ENCODE results near the gene DNLZ. TPM values are rescaled to one million over a fixed set of nuclear protein-coding genes. Genes with fewer than 3 reads are reported as not detected.

Gene DNLZ
- total and polyA plus RNA-seq, 10 of the 15 experiments (the other 5 are each of a cell fraction or from before 2014, with no cell fraction given): 0.66 to 29.7 (median 14.7) TPM; not detected in 1

- TF ChIP-seq SUZ12 (IDR thresholded peaks at IDR 0.05; ENCODE audit: unreplicated experiment) (no peak), IRF4 (IDR thresholded peaks at IDR 0.05; ENCODE audit: low read depth, low read length) (no peak), NKRF (conservative IDR thresholded peaks at IDR 0.05) (no peak), PAX5 (IDR thresholded peaks at IDR 0.05; ENCODE audit: borderline replicate concordance, low read depth, low read length) (no peak), NR2C1 (IDR thresholded peaks at IDR 0.05) (no peak), GABPA (IDR thresholded peaks at IDR 0.05; ENCODE audit: low read depth) (no peak), EP300 (IDR thresholded peaks at IDR 0.05; ENCODE audit: borderline replicate concordance in 1 of 2, control insufficient read depth in 1 of 2, low read depth in 2 of 2, low read length in 2 of 2) (no peak)
These were observed 23.0 kb downstream of the DNLZ start (continued) for GRCh38 chr9:136340356-136341041.

- intact Hi-C loops (cut with micrococcal nuclease; ENCODE audit: unreplicated experiment): loop anchor here (1.0 kb wide), 1 partner anchor 60 kb away; the partner anchor contains the start of gene SNAPC4
- no peak for FAIRE-seq
- in situ Hi-C loops (cut with MboI): loop anchor here (5.0 kb wide), 1 partner anchor 57 kb away; no protein-coding TSS in a partner anchor
These were observed 23.6 kb downstream of the DNLZ start for GRCh38 chr9:136339958-136340310.

More at GRCh38 chr9:136339958-136340310, 23.6 kb downstream of the DNLZ start:
- Histone ChIP-seq H3K27ac (ENCODE audit: control insufficient read depth, insufficient read depth) (no peak overlapping the region), H3K9me3 (replicated peaks; ENCODE audit: control insufficient read depth, insufficient read depth, low read length) (no peaks in the 10 kb centered on the region), H2AFZ (ENCODE audit: control insufficient read depth, low read depth, low read length) (no peak overlapping the region), H3K27me3 (replicated peaks in 1 of 2; ENCODE audit: control insufficient read depth in 2 of 2, insufficient read depth in 2 of 2, low read length in 1 of 2) (no peaks in the 10 kb centered on the region), H3K79me2 (ENCODE audit: control insufficient read depth, insufficient read depth, low read length) (no peaks in the 10 kb centered on the region), H3K9ac (ENCODE audit: control insufficient read depth, insufficient read depth, low read length) (no peak overlapping the region), H3K4me2 (ENCODE audit: control insufficient read depth, insufficient read depth) (no peak overlapping the region), H4K20me1 (ENCODE audit: control insufficient read depth, insufficient read depth) (no peaks in the 10 kb centered on the region), H3K4me3 (no peak overlapping the region), H3K36me3 (ENCODE audit: control insufficient read depth in 2 of 2, insufficient read depth in 2 of 2, low read length in 1 of 2) (no peaks in the 10 kb centered on the region), H3K4me1 (ENCODE audit: control insufficient read depth, insufficient read depth, low read length) (no peaks in the 10 kb centered on the region)
- ATAC-seq (no peak), DNase-seq (ENCODE audit: low read depth, low spot score) (no peak)
- TF ChIP-seq TCF7 (IDR thresholded peaks at IDR 0.05; ENCODE audit: borderline replicate concordance) (no peak), POLR2A (IDR thresholded peaks at IDR 0.05; ENCODE audit: low read depth, low read length) (no peak), ZNF24 (IDR thresholded peaks at IDR 0.05) (no peak), MXI1 (IDR thresholded peaks at IDR 0.05; ENCODE audit: low read depth, low read length) (no peak), TBL1XR1 (IDR thresholded peaks at IDR 0.05; ENCODE audit: low read depth, low read length) (no peak), TCF3 (IDR thresholded peaks at IDR 0.05; ENCODE audit: borderline replicate concordance, insufficient read depth, low read depth, low read length) (no peak), NR2C1 (IDR thresholded peaks at IDR 0.05) (no peak), ZNF217 (IDR thresholded peaks at IDR 0.05) (no peak)
- ChIA-PET SMC1A (ENCODE audit: uncharacterized antibody, unreplicated experiment) (interaction anchor here (1.2 kb wide), 1 partner anchor 23 kb away, joined by 4 read pairs; no protein-coding TSS in a partner anchor), RAD21 (ENCODE audit: unreplicated experiment) (no interaction called here), POLR2A (no interaction called here), CTCF (interaction anchor here (0.7 kb wide), 1 partner anchor 23 kb away, joined by 3 read pairs; no protein-coding TSS in a partner anchor)
- BruUV-seq (replicated peaks): no TSS peak
- WGBS (ENCODE audit: insufficient coverage, insufficient replicate concordance, low lambda C conversion rate, missing lambda C conversion rate): 42% methylated on average over 12 of the region's 12 CpGs

Measured in GM12878 (cell line).